IPS-11a (cell line): ENCODE measurements around the gene NEU4.

ENCODE experiments used
- H3K4me3 ChIP-seq: one replicate; pipeline ENCODE4 v1.5.1; 2013; ENCODE audit warnings: low read depth, low read length, control low read depth

The NEU4 gene

GRCh38 chr2:241862093-241862492, 53.1 kb downstream of the NEU4 start:
- H3K4me3 ChIP-seq = no peak overlapping the region

- H3K4me3 ChIP-seq = no peak overlapping the region
Measured at GRCh38 chr2:241862775-241863535, 54.0 kb downstream of the NEU4 start.

DNA sequence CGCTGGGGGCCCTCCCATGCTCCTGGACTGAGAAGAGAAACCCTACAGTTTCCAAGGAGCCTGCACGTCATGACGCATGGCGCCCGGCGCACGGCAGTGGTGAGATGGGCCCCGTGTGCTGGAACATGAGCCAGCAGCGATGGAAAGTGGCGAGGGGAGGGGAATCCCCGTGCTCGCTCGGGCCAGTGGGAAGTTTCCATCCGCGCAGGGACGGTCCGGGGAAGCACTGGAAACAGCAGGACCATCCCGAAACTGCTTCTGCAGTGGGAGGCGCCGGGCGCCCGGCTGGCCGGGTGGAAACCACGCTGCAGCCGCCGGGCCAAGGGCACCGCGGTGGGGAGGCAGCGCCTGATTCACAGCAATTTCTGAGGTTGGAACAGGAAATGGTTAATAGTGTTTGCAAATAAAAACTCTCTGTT, 54.6 kb downstream of the NEU4 start:
- no peak overlapping the region for H3K4me3 ChIP-seq

DNA sequence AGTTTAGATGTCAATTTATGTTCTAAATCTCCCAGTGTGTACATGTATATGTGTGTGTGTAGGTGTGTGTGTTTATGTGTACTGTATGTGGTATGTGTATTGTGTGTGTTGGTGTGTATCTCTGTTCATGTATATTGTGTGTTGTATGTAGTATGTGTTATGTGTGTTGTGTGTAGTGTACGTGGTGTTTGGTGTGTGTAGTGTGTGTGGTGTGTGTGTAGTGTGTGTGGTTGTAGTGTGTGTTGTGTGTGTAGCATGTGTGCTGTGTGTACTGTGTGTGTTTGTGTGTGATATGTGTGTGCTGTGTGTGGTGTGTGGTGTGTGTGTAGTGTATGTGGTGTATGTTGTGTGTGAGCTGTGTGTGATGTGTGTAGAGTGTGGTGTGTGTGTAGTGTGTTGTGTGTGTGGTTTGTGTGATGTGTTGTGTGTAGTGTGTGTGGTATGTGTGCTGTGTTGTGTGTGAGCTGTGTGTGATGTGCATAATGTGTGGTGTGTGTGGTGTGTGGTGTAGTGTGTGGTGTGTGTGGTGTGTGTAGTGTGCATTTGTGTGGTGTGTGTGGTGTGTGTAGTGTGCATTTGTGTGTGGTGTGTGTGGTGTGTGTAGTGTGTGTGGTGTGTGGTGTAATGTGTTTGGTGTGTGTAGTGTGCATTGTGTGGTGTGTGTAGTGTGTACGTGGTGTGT, 55.3 kb downstream of the NEU4 start:
- no peak overlapping the region for H3K4me3 ChIP-seq

GRCh38 chr2:241864850-241865213, 55.8 kb downstream of the NEU4 start:
- H3K4me3 ChIP-seq = no peak overlapping the region

GRCh38 chr2:241865416-241865956, 56.5 kb downstream of the NEU4 start:
- no peak overlapping the region for H3K4me3 ChIP-seq

GRCh38 chr2:241865957-241866789, 57.2 kb downstream of the NEU4 start:
- H3K4me3 ChIP-seq = no peak overlapping the region
